T-helper 17 cell (primary cell): ENCODE measurements around the gene RETREG1. TPM values are rescaled to one million over a fixed set of nuclear protein-coding genes. Genes with fewer than 3 reads are reported as not detected.
A peak's percentile ranks its signal among the peaks of the same experiment; 100 is the strongest.

Source experiments
- ATAC-seq: fragments of 150-1000 bp; cut with Tn5 transposase; 2 replicates; pipeline ENCODE4 v1.10.0; 2021; ENCODE audit warnings: mild to moderate bottlenecking, moderate library complexity
- DNase-seq, 3 donors: peaks; one replicate each; pipeline versions ENCODE4 v3.0.0 to v3.0.0-alpha.2; 2020 to 2021
- H3K9me3 ChIP-seq: one replicate; pipeline ENCODE4 v1.7.0; 2013; ENCODE audit warnings: low read length, mild to moderate bottlenecking; ENCODE audit not compliant: control insufficient read depth, poor library complexity, severe bottlenecking
- H3K27ac Mint-ChIP-seq: one replicate; pipeline ENCODE4 v1.8.0; 2022; ENCODE audit warnings: mild to moderate bottlenecking, moderate library complexity, mixed read lengths
- H3K27me3 Mint-ChIP-seq: one replicate; pipeline ENCODE4 v1.8.0; 2022; ENCODE audit warnings: mixed read lengths
- H3K36me3 Mint-ChIP-seq: one replicate; pipeline ENCODE4 v1.8.0; 2022; ENCODE audit warnings: low read depth, mixed read lengths
- H3K4me1 Mint-ChIP-seq: one replicate; pipeline ENCODE4 v1.8.0; 2022; ENCODE audit warnings: mild to moderate bottlenecking, mixed read lengths
- H3K4me3 Mint-ChIP-seq: one replicate; pipeline ENCODE4 v1.8.0; 2022; ENCODE audit warnings: mild to moderate bottlenecking, moderate library complexity, mixed read lengths
- total RNA-seq, 4 donors: library from RNA in 2 of 4; stranded (reverse) in 2 of 4; gene quantifications; one replicate each; pipeline ENCODE4 v1.2.3 and lab custom pipeline; 2022 to 2026

RETREG1 gene
- total RNA-seq, 2 donors from 2014 or later: 30.2 to 37.8 TPM

DNA sequence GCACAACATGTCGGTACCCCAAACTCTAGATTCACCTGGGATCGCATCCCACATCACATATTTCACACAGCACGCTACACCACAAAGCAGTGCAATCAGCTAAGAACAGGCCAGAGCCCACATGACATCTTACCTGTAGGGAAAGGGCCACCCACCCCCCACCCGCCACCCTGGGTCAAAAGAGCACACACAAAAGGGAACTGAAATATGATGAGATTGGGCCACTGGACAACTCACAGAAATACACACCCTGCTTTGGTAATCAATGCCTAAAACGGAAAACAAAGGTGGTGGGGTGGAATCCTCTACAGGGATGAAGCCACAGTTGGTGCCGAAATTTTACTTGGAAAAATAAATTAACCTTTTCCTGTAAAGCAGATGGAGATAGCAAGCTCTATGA lies 13.1 kb downstream of the RETREG1 start:
- Mint-ChIP-seq H3K27ac (no peak overlapping the region), H3K4me1 (peaks cover 52% of the 10 kb centered on the region), H3K27me3 (no peaks in the 10 kb centered on the region), H3K36me3 (peaks cover 4% of the 10 kb centered on the region), H3K4me3 (no peak overlapping the region)
- H3K9me3 ChIP-seq: no peaks in the 10 kb centered on the region
- DNase-seq (no peak), ATAC-seq (no peak)

DNA sequence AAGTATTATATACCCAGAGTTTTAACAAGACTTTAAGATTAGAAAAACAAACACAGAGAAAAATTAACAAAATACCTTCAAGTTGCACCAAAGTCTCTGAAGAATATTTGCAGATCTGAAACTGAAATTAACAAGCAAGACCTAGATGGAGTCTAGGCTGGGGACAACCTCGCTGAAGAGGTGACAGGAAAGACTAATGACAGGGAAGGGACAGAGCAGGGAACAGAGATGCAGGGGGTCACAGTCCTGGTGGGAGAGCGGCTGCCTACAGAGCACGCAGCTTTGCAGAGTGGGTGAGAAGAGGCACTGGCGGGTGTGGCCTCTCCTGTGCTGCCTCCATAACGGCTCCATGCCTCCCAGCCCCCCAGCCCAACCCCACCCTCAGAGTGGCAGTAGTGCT lies 13.5 kb downstream of the RETREG1 start:
- no peaks in the 10 kb centered on the region for H3K27me3 Mint-ChIP-seq
- H3K4me1 Mint-ChIP-seq: peaks cover 52% of the 10 kb centered on the region
- H3K27ac Mint-ChIP-seq: no peak overlapping the region
- no peak overlapping the region for H3K4me3 Mint-ChIP-seq
- ATAC-seq: no peak
- peaks cover 7% of the 10 kb centered on the region for H3K36me3 Mint-ChIP-seq
- DNase-seq: no peak
- no peaks in the 10 kb centered on the region for H3K9me3 ChIP-seq

DNA sequence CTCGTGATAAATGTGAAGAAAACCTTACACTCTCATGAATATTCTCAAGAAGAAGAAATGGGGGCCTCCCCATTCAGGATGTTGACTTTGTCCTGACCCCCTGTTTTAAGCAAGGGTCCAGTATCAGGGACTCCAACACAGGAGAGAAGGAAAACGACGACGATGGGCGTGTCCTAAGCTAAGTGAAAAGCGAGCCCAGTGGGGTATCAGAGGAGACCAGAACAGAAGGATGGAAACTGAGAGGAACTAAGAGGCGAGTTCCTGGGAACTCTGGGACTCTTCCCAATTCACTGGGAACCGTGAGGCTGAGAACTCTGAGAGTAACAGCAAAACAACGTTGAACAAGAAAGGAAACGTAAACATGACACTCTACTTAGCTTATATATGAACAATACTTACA lies 14.6 kb downstream of the RETREG1 start:
- peaks cover 10% of the 10 kb centered on the region for H3K36me3 Mint-ChIP-seq
- peak overlapping the region; percentile 91 for H3K27ac Mint-ChIP-seq
- ATAC-seq: no peak

DNA sequence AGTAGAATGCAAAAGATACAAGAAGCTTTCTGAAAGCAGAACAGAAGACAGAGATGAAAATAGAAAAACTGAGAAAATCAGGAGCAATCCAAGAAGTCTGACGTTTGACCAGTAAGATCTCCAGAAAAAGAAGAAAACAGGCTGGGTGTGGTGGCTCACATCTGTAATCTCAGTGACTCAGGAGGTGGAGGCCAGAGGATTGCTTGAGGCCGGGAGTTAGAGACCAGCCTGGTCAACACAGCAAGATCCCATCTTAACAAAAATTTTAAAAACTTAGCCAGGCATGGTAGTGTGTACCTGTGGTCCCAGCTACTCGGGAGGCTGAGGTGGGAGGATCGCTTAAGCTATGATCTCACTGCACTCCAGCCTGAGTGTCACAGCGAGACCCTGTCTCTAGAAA lies 15.9 kb downstream of the RETREG1 start:
- ATAC-seq (no peak), DNase-seq (no peak)
- H3K4me3 Mint-ChIP-seq: no peak overlapping the region
- H3K27me3 Mint-ChIP-seq: no peaks in the 10 kb centered on the region
- H3K9me3 ChIP-seq: no peaks in the 10 kb centered on the region
- peaks cover 10% of the 10 kb centered on the region for H3K36me3 Mint-ChIP-seq
- peak overlapping the region; percentile 19 for H3K27ac Mint-ChIP-seq
- H3K4me1 Mint-ChIP-seq: peaks cover 54% of the 10 kb centered on the region

More for the DNA sequence above, 14.6 kb downstream of the RETREG1 start:
- H3K4me1 Mint-ChIP-seq: peaks cover 59% of the 10 kb centered on the region
- H3K4me3 Mint-ChIP-seq: no peak overlapping the region
- no peaks in the 10 kb centered on the region for H3K27me3 Mint-ChIP-seq
- H3K9me3 ChIP-seq: no peaks in the 10 kb centered on the region
- DNase-seq: no peak

DNA sequence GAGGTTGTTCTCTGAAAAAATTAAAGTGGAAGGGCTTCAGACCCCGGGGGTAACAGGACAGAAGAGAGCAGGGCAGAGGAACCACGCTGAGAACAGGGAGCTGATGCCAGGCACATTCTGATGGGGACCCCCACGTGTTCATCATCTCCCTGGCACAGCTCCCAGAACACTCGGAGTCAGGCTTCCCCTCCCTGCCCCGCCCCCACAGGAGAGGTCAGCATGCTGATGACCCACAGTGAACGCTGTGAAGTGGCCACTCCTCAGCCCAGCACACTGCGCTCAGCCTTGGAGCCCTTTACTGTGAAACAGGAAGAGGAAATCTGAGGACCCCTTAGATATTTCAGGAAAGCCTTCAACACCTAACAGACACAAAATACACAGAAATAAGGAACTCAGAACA lies 16.4 kb downstream of the RETREG1 start:
- no peak for DNase-seq
- H3K4me3 Mint-ChIP-seq: no peak overlapping the region
- peak overlapping the region; percentile 19 for H3K27ac Mint-ChIP-seq
- H3K4me1 Mint-ChIP-seq: peaks cover 57% of the 10 kb centered on the region
- H3K27me3 Mint-ChIP-seq: no peaks in the 10 kb centered on the region
- ATAC-seq: no peak
- H3K9me3 ChIP-seq: no peaks in the 10 kb centered on the region
- peaks cover 10% of the 10 kb centered on the region for H3K36me3 Mint-ChIP-seq

DNA sequence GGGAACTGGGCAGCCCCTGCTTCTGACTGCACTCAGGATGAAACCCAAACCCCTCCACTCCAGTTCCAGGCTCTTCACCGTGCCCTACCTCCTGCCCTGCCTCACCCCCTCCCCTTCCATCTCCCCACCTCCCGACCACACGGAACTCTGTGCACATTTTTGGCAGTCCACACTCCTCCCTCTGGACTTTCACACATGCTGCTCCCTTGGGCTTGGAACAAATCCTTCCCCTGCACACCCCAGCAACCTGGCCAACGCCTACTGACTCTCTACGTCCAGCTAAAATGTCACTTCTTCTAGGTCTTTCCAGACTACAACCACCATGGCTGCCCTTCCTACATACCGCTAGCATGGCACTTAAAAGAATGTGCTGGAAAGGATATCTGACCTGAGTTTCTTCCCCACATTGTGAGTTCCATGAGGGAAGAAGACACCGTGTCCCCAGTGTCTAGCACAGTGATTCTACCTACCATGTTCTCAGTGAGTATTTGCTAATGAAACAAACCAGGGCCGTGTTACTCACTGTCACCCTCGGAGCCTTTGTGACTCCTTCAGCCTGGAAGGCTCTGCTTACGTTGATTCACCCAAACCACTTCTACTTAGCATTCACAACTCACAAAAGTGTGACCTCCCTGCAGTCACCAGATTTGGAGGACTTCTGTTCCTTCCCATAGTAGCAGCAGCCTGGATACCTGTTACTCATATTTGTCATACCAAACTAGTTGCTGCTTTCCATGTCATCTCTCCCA lies 18.7 kb downstream of the RETREG1 start:
- Mint-ChIP-seq H3K36me3 (peaks cover 10% of the 10 kb centered on the region), H3K4me1 (peaks cover 54% of the 10 kb centered on the region), H3K27me3 (no peaks in the 10 kb centered on the region), H3K4me3 (no peak overlapping the region), H3K27ac (peak overlapping the region; percentile 66)
- ATAC-seq (no peak), DNase-seq (no peak)
- H3K9me3 ChIP-seq: no peaks in the 10 kb centered on the region

DNA sequence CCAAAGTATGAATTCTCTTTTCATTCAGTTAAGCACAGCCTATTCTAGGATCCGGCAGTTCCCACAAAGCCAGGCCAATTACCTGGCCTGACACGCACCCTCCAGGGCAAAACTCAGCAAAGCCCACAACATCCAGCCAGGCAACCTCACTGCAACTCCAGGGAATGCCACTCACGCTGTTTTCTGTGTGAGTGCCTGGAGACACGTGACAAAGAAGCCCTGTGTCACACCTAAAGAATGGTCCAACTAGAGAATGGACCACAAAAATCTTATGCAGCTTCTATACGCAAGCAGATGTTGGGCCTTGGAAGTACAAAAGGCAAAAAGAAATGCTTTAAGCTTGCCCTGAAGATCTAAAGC lies 20.2 kb downstream of the RETREG1 start:
- ATAC-seq (no peak), DNase-seq (no peak)
- no peak overlapping the region for H3K27ac Mint-ChIP-seq
- H3K27me3 Mint-ChIP-seq: no peaks in the 10 kb centered on the region
- H3K4me3 Mint-ChIP-seq: no peak overlapping the region
- H3K36me3 Mint-ChIP-seq: peaks cover 5% of the 10 kb centered on the region
- no peaks in the 10 kb centered on the region for H3K9me3 ChIP-seq
- H3K4me1 Mint-ChIP-seq: peaks cover 56% of the 10 kb centered on the region

DNA sequence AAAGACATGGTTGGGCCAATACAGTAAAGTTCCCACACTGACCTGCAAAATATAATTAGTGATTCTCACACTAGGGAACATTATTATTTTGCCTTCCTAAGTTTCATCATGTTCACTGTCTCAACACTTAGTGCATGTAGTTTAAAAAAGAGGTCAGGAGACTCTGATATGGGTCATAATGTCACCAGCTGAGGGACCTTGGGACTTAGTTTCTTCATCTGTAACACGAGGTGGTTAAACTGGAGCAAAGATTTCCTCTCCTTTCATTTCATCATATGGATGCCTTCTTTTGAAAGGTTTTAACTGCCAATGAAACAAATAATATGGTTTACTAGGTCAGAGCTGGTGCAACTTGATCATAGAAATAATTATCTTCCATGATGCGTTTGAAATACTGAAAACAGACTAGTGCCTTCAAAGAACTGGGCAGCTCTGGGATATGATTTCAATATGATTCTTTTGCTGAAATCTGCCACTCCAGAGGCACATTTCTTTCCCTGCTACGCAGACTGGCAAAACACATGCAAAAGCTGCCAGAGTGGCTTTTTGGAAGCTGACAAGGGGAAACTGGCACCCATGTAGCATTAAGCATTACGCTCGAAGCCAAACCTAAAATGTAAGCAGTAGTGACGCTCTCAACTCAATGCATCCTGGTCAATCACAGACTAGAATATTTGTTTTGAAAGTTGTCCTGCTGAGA lies 20.8 kb downstream of the RETREG1 start:
- DNase-seq: no peak
- H3K4me1 Mint-ChIP-seq: peaks cover 58% of the 10 kb centered on the region
- H3K27ac Mint-ChIP-seq: no peak overlapping the region
- H3K27me3 Mint-ChIP-seq: no peaks in the 10 kb centered on the region
- no peak for ATAC-seq
- H3K4me3 Mint-ChIP-seq: no peak overlapping the region
- no peaks in the 10 kb centered on the region for H3K9me3 ChIP-seq
- H3K36me3 Mint-ChIP-seq: peaks cover 5% of the 10 kb centered on the region

DNA sequence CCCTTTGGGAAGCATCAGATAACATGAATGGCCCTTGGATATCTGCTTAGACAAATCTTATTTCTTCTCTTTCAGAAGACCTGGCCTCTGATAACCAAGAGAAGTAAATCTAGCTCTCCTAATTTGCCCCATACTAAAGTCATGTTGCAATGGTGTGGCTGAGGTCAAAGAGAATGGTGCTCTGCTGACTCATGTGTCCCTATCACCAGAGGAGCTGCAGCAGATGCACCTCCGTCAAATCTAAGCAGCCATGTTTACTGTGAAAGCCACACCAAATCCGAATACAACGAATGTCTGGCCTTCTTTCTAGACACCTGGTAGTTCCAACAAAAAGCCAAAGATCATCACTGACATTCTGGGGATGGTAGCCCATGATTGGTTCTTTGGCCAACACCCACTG lies 23.2 kb downstream of the RETREG1 start:
- Mint-ChIP-seq H3K27me3 (no peaks in the 10 kb centered on the region), H3K4me3 (no peak overlapping the region), H3K36me3 (peaks cover 11% of the 10 kb centered on the region), H3K4me1 (peaks cover 58% of the 10 kb centered on the region), H3K27ac (peak overlapping the region; percentile 81)
- ATAC-seq (no peak), DNase-seq (no peak)
- H3K9me3 ChIP-seq: no peaks in the 10 kb centered on the region

DNA sequence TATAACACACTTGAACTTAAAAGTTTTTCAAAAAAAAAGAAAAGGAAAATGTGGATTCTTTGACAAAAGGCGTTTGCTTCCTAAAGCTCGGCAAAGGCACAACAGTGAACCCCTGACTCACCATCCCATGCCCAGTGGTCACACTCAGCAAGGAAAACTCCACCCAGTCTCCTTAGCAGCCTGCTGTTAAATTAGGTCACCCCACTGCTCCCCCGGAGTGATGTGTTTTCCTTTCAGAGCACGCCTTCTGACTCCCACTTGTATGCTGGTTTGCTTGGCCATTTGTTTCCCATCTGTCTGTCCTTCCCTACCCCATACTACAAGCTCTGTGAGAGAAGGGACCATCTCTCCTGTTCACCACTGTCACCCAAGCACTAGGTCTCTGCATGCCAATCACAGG lies 23.8 kb downstream of the RETREG1 start:
- ATAC-seq (no peak), DNase-seq (no peak)
- Mint-ChIP-seq H3K27ac (peak overlapping the region; percentile 81), H3K4me1 (peaks cover 52% of the 10 kb centered on the region), H3K36me3 (peaks cover 10% of the 10 kb centered on the region), H3K4me3 (no peak overlapping the region), H3K27me3 (no peaks in the 10 kb centered on the region)
- H3K9me3 ChIP-seq: no peaks in the 10 kb centered on the region

DNA sequence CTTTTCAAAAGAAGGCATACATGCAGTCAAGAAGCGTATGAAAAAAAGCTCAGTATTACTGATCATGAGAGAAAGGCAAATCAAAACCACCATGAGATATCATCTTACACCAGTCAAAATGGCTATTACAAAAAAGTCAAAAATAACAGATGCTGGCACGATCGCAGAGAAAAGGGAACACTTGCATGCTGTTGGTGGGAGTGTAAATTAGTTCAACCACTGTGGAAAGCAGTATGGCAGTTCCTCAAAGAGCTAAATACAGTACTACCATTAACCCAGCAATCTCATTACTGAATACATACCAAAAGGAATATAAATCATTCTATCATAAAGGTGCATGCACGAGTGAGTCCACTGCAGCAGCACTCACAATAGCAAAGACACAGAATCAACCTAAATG lies 24.5 kb downstream of the RETREG1 start:
- peaks cover 46% of the 10 kb centered on the region for H3K4me1 Mint-ChIP-seq
- H3K27me3 Mint-ChIP-seq: no peaks in the 10 kb centered on the region
- no peak overlapping the region for H3K27ac Mint-ChIP-seq
- H3K36me3 Mint-ChIP-seq: peaks cover 8% of the 10 kb centered on the region
- H3K4me3 Mint-ChIP-seq: no peak overlapping the region
- DNase-seq: no peak
- no peak for ATAC-seq
- H3K9me3 ChIP-seq: no peaks in the 10 kb centered on the region

DNA sequence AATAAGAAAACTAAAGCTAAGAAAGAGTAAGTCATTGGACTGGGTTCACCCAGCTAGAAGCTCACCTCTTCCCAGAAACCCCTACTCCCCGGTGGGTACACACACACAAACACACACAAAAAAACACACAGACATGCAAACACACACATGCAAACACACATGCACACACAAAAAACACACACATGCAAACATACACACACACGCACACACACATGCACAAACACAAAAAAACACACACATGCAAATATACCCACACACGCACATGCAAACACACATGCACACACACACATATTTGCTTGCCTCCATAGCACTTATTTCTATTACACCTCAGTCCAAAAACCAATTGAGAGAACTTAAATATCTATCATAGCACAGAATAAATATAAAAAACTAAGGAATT lies 26.1 kb downstream of the RETREG1 start:
- ATAC-seq (no peak), DNase-seq (no peak)
- Mint-ChIP-seq H3K27ac (no peak overlapping the region), H3K36me3 (peaks cover 8% of the 10 kb centered on the region), H3K4me1 (peaks cover 46% of the 10 kb centered on the region), H3K27me3 (no peaks in the 10 kb centered on the region), H3K4me3 (no peak overlapping the region)
- H3K9me3 ChIP-seq: no peaks in the 10 kb centered on the region

DNA sequence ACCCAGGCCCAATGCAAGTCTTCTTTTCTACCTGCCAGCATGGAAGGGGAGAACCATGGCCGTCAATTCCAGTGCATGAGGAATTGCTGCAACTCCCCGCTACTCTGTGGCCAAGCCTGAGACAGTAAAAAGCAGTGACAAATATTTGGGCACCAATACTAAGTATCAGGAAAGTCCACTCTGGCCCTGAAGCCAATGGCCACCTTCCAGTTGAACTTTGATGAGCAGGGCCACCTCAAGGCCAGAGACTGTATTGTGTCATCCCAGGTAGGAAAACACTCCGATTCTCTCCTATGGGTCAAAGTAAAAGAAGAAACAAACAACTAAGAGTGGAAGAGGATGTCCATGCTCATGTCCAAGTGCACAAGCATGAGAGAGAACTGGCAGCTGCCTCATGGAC lies 27.1 kb downstream of the RETREG1 start:
- Mint-ChIP-seq H3K4me3 (no peak overlapping the region), H3K27ac (no peak overlapping the region), H3K27me3 (no peaks in the 10 kb centered on the region), H3K36me3 (peaks cover 8% of the 10 kb centered on the region), H3K4me1 (peaks cover 49% of the 10 kb centered on the region)
- no peak for ATAC-seq
- no peaks in the 10 kb centered on the region for H3K9me3 ChIP-seq
- DNase-seq: no peak
